ENCODE results near the gene ADGRL3. TPM values are rescaled to one million over a fixed set of nuclear protein-coding genes. Genes with fewer than 3 reads are reported as not detected.
"Not testable (repeated sequence)": the region's sequence is repeated elsewhere in the genome, so short reads cannot be mapped to it uniquely, and the experiment has no call there.

ADGRL3 gene
- total RNA-seq, 1 donor = under 0.01 TPM

DNA sequence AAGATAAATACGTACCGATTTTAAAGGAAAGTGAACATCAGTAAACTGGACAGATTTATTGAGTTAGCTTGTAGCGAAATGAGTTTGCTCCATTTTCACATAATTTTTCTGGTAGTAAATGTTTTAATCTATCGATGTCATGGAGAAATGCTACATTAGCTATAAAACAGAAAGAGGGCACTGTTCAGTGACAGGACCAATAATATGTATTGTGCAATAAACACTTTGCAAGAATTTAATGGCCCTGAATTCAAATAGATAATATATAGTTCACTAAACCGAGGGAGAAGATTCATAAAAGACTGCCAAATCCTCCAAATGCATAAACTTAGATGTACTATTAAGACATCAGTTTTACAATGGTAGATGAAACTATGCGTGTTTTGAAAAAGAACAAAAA, 516.3 kb downstream of the ADGRL3 start:
- no peak for DNase-seq (ENCODE audit: low read depth in 2 of 3, low spot score in 2 of 3)

DNA sequence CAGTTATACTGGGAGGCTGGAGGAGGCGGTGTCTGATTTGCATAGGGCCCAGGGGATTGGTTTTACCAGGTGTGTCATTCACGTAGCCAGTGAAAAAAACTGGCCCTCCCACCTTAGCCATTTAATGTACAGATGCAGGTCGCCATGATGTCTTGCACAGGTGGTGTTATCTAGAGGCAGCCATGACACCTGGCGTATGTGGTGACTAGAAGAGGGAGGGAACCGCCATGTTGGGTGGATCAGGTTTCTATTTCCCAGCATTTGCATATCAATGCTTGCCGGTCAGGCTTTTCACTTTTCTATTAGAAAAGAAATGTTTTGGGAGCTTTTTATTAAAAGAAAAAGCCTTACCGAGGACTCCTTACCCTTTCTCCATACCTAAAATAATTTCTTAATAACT, 523.4 kb downstream of the ADGRL3 start:
- no peak for DNase-seq (ENCODE audit: low read depth in 2 of 3, low spot score in 2 of 3)

- no peak for DNase-seq (ENCODE audit: low read depth in 2 of 3, low spot score in 2 of 3)
Measured at GRCh38 chr4:61727286-61727685, 527.2 kb downstream of the ADGRL3 start.

GRCh38 chr4:61734409-61734808, 534.3 kb downstream of the ADGRL3 start:
- no peak for DNase-seq (ENCODE audit: low read depth in 2 of 3, low spot score in 2 of 3)

GRCh38 chr4:61739887-61740286, 539.8 kb downstream of the ADGRL3 start:
- no peak for DNase-seq (ENCODE audit: low read depth in 2 of 3, low spot score in 2 of 3)

GRCh38 chr4:61740886-61741285, 540.8 kb downstream of the ADGRL3 start:
- DNase-seq (ENCODE audit: low read depth in 2 of 3, low spot score in 2 of 3) = no peak

- DNase-seq (ENCODE audit: low read depth in 2 of 3, low spot score in 2 of 3) = peak in 2 of 3 donors; percentile 6 to 61
Measured at GRCh38 chr4:61741327-61742096, 541.4 kb downstream of the ADGRL3 start.

GRCh38 chr4:61750810-61751209, 550.7 kb downstream of the ADGRL3 start:
- DNase-seq (ENCODE audit: low read depth in 2 of 3, low spot score in 2 of 3) = no peak

DNA sequence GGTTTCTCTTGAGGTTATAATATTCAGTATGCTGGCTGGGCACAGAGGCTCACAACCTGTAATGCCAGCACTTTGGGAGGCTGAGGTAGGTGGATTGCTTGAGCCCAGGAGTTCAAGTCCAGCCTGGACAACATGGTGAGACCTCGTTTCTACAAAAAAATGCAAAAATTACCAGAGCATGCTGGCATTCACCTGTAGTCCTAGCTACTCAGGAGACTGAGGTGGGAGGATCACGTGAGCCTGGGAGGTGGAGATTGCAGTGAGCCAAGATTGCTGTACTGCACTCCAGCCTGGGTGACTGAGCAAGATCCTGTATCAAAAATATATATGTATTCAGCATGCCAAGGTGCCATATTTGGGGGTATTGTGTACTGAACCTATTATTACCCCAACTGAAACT, 552.5 kb downstream of the ADGRL3 start:
- DNase-seq (ENCODE audit: low read depth in 2 of 3, low spot score in 2 of 3) = no peak

GRCh38 chr4:61753739-61754138, 553.6 kb downstream of the ADGRL3 start:
- DNase-seq (ENCODE audit: low read depth in 2 of 3, low spot score in 2 of 3) = no peak

DNA sequence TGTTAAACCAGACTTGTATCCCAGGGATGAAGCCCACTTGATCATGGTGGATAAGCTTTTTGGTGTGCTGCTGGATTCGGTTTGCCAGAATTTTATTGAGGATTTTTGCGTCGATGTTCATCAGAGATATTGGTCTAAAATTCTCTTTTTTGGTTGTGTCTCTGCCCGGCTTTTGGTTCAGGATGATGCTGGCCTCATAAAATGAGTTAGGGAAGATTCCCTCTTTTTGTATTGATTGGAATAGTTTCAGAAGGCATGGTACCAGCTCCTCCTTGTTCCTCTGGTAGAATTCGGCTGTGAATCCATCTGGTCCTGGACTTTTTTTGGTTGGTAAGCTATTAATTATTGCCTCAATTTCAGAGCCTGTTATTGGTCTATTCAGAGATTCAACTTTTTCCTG, 556.8 kb downstream of the ADGRL3 start:
- not testable (repeated sequence) for DNase-seq (ENCODE audit: low read depth in 2 of 3, low spot score in 2 of 3)

- DNase-seq (ENCODE audit: low read depth in 2 of 3, low spot score in 2 of 3) = not testable (repeated sequence)
Measured at GRCh38 chr4:61757983-61758382, 557.9 kb downstream of the ADGRL3 start.

- DNase-seq (ENCODE audit: low read depth in 2 of 3, low spot score in 2 of 3) = not testable (repeated sequence)
Measured at GRCh38 chr4:61758596-61758995, 558.5 kb downstream of the ADGRL3 start.

- DNase-seq (ENCODE audit: low read depth in 2 of 3, low spot score in 2 of 3) = not testable (repeated sequence)
Measured at GRCh38 chr4:61759245-61759644, 559.1 kb downstream of the ADGRL3 start.

GRCh38 chr4:61759885-61760284, 559.8 kb downstream of the ADGRL3 start:
- not testable (repeated sequence) for DNase-seq (ENCODE audit: low read depth in 2 of 3, low spot score in 2 of 3)

- no peak for DNase-seq (ENCODE audit: low read depth in 2 of 3, low spot score in 2 of 3)
Measured at GRCh38 chr4:61760820-61761219, 560.7 kb downstream of the ADGRL3 start.

DNA sequence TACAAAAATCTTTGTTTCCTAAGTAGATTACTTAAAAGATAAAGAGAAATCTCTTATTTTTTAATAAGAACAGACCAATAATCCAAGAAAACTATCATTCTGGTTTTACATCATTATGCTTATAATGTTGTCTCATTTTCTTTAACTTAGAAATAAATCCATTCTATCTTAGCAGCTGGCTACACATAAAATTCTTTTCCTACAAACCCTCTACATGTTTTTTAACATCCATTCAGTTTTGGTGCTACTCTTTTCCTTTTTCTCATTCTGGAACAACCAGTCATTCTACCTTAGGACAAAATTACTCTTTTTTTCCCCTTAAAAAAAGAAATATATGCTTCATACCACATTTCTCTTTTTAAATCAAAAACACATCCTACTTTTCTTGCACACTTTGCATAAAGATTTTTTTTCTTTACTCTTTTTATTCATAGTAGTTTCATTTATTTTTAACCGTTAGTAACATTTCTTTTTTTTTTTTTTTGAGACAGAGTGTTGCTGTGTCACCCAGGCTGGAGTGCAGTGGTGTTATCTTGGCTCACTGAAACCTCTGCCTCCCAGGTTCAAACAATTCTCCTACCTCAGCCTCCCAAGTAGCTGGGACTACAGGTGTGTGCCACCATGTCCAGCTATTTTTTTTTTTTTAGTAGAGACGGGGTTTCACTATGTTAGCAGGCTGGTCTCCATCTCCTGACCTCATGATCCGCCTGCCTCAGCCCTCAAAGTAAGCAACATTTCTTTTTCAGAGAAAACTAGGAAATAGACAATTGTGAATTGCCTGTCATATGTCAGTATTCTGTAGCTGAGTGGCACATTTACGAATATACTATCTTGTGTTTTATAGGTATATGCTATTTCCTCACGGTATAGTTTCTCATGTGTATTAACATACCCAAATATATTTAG, 562.8 kb downstream of the ADGRL3 start:
- DNase-seq (ENCODE audit: low read depth in 2 of 3, low spot score in 2 of 3) = no peak

GRCh38 chr4:61763682-61764081, 563.6 kb downstream of the ADGRL3 start:
- DNase-seq (ENCODE audit: low read depth in 2 of 3, low spot score in 2 of 3) = no peak

DNA sequence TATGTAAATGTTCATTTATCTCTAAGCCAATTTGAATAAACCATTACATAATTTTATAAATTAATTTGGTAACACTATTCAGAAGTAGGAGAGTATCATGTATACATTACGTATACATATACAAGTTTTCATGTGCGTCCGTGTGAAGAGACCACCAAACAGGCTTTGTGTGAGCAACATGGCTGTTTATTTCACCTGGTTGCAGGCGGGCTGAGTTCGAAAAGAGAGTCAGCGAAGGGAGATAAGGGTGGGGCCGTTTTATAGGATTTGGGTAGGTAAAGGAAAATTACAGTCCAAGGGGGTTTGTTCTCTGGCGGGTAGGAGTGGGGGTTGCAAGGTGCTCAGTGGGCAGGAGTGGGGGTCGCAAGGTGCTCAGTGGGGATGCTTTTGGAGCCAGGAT, 564.0 kb downstream of the ADGRL3 start:
- DNase-seq (ENCODE audit: low read depth in 2 of 3, low spot score in 2 of 3) = not testable (repeated sequence)

GRCh38 chr4:61769444-61770167, 569.5 kb downstream of the ADGRL3 start:
- DNase-seq (ENCODE audit: low read depth in 2 of 3, low spot score in 2 of 3) = not testable (repeated sequence)

DNA sequence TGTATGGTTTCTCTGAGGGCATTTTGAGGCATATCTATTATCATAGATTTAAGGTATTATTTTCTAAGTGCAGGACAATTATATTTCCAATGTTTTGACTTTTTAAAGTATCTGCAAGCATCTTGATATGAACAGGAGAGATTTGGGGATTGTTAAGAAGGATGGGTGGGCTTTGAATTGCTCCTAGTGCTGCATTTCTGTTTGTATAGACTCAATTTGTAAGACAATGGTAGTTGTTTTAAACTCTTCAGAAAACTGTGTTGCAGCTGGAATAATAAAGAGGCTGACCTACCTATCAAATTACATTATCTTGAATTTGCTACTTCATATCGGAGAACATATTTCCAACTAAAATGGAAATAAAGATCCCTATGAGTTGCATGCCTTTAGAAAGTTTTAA, 570.3 kb downstream of the ADGRL3 start:
- DNase-seq (ENCODE audit: low read depth in 2 of 3, low spot score in 2 of 3) = no peak
